DOHH2 (cell line): ENCODE data around the gene CATSPER2.
"Not testable (repeated sequence)": the region's sequence is repeated elsewhere in the genome, so short reads cannot be mapped to it uniquely, and the experiment has no call there.

Experiments used
- H3F3A ChIP-seq: fragments of 200-600 bp; sonication (generic), shearing (Covaris generic); 2 replicates; pipeline ENCODE4 v1.6.0; 2016; ENCODE audit warnings: antibody characterized with exemption, mild to moderate bottlenecking; ENCODE audit not compliant: control insufficient read depth, insufficient read depth
- H3K27ac ChIP-seq: fragments of 200-600 bp; sonication (generic); 2 replicates; pipeline ENCODE4 v1.5.1; 2014; ENCODE audit warnings: low read depth, mild to moderate bottlenecking, low read length, moderate library complexity
- H3K27me3 ChIP-seq: fragments of 200-600 bp; sonication (generic); 2 replicates; pipeline ENCODE4 v1.6.1; 2014; ENCODE audit warnings: mild to moderate bottlenecking, low read length, mixed read lengths; ENCODE audit not compliant: control insufficient read depth
- H3K36me3 ChIP-seq: fragments of 200-600 bp; sonication (generic); 2 replicates; pipeline ENCODE4 v1.6.1; 2014; ENCODE audit warnings: mild to moderate bottlenecking, low read length, moderate library complexity, mixed read lengths; ENCODE audit not compliant: control insufficient read depth
- H3K4me1 ChIP-seq: fragments of 200-600 bp; sonication (generic); 2 replicates; pipeline ENCODE4 v1.6.1; 2014; ENCODE audit warnings: mild to moderate bottlenecking, low read length, mixed read lengths; ENCODE audit not compliant: control insufficient read depth
- H3K4me2 ChIP-seq: fragments of 200-600 bp; sonication (generic); 2 replicates; pipeline ENCODE4 v1.6.0; 2014; ENCODE audit warnings: mild to moderate bottlenecking, low read length, moderate library complexity
- H3K4me3 ChIP-seq: fragments of 200-600 bp; sonication (generic); 2 replicates; pipeline ENCODE4 v1.5.1; 2014; ENCODE audit warnings: mild to moderate bottlenecking, low read length, mixed read lengths
- H3K79me2 ChIP-seq: fragments of 200-600 bp; sonication (generic); 2 replicates; pipeline ENCODE4 v1.6.1; 2014; ENCODE audit warnings: mild to moderate bottlenecking, low read length, mixed read lengths; ENCODE audit not compliant: control insufficient read depth
- H3K9me2 ChIP-seq: fragments of 200-600 bp; sonication (generic); replicated peaks from 2 replicates; pipeline ENCODE4 v1.6.1; 2014; ENCODE audit warnings: mild to moderate bottlenecking, low read length, mixed read lengths; ENCODE audit not compliant: control insufficient read depth
- H3K9me3 ChIP-seq: fragments of 200-600 bp; sonication (generic); 2 replicates; pipeline ENCODE4 v1.6.1; 2014; ENCODE audit warnings: antibody characterized with exemption, low read length, mixed read lengths; ENCODE audit not compliant: control insufficient read depth, insufficient read depth
- H4K20me1 ChIP-seq: fragments of 200-600 bp; sonication (generic); 2 replicates; pipeline ENCODE4 v1.6.0; 2014; ENCODE audit warnings: low read depth, mild to moderate bottlenecking, antibody characterized with exemption, low read length, moderate library complexity; ENCODE audit not compliant: control insufficient read depth, insufficient read depth

Gene CATSPER2

GRCh38 chr15:43592841-43593240 is 55.8 kb downstream of the CATSPER2 start:
- H3K4me2 ChIP-seq, H3K27ac ChIP-seq, H4K20me1 ChIP-seq, H3K27me3 ChIP-seq, H3K4me3 ChIP-seq, H3K4me1 ChIP-seq, H3K79me2 ChIP-seq, H3K9me3 ChIP-seq, H3F3A ChIP-seq, H3K9me2 ChIP-seq, H3K36me3 ChIP-seq: not testable (repeated sequence)

GRCh38 chr15:43589778-43590466 is 58.7 kb downstream of the CATSPER2 start, which contains the start of gene PPIP5K1:
PPIP5K1 (minus strand) TSS chr15:43590208; CDS start chr15:43584504, 5,704 bp downstream.
- H3K9me2 ChIP-seq, H3K4me2 ChIP-seq, H3K36me3 ChIP-seq, H3K4me3 ChIP-seq, H3K4me1 ChIP-seq, H3K27me3 ChIP-seq, H3K79me2 ChIP-seq, H4K20me1 ChIP-seq, H3K9me3 ChIP-seq, H3K27ac ChIP-seq, H3F3A ChIP-seq: not testable (repeated sequence)
